Neural progenitor cell (in vitro differentiated cells): ENCODE measurements around the gene GALNT13. TPM values are rescaled to one million over a fixed set of nuclear protein-coding genes. Genes with fewer than 3 reads are reported as not detected.

Experiments
- DNase-seq: peaks from one replicate; pipeline ENCODE4 v3.0.0-alpha.2; 2016; ENCODE audit warnings: low spot score
- H2AFZ ChIP-seq: fragments of 200-600 bp; sonication (generic); replicated peaks from 2 replicates; pipeline ENCODE4 v1.6.1; 2016; ENCODE audit warnings: antibody characterized with exemption
- H3F3A ChIP-seq: fragments of 200-600 bp; sonication (generic); 2 replicates; pipeline ENCODE4 v1.6.1; 2016; ENCODE audit warnings: antibody characterized with exemption, low read depth
- H3K27ac ChIP-seq: fragments of 200-600 bp; sonication (generic); 2 replicates; pipeline ENCODE4 v1.5.1; 2016; ENCODE audit warnings: mild to moderate bottlenecking
- H3K27me3 ChIP-seq: fragments of 200-600 bp; sonication (generic); 2 replicates; pipeline ENCODE4 v1.6.1; 2016; ENCODE audit warnings: mild to moderate bottlenecking, moderate library complexity
- H3K36me3 ChIP-seq: fragments of 200-600 bp; sonication (generic); 2 replicates; pipeline ENCODE4 v1.5.1; 2016
- H3K4me1 ChIP-seq: fragments of 200-600 bp; sonication (generic); 2 replicates; pipeline ENCODE4 v1.6.1; 2016; ENCODE audit warnings: mixed run types
- H3K4me2 ChIP-seq: fragments of 200-600 bp; sonication (generic); 2 replicates; pipeline ENCODE4 v1.6.1; 2016
- H3K4me3 ChIP-seq: fragments of 200-600 bp; sonication (generic); 2 replicates; pipeline ENCODE4 v1.5.1; 2016
- H3K79me2 ChIP-seq: fragments of 200-600 bp; sonication (generic); 2 replicates; pipeline ENCODE4 v1.6.1; 2016; ENCODE audit warnings: low read depth
- H3K9ac ChIP-seq: fragments of 200-600 bp; sonication (generic); 2 replicates; pipeline ENCODE4 v1.6.1; 2016
- H3K9me3 ChIP-seq: fragments of 200-600 bp; sonication (generic); 2 replicates; pipeline ENCODE4 v1.5.1; 2016; ENCODE audit warnings: low read depth
- H4K20me1 ChIP-seq: fragments of 200-600 bp; sonication (generic); 2 replicates; pipeline ENCODE4 v1.6.1; 2016; ENCODE audit warnings: low read depth
- H3K27ac Mint-ChIP-seq: 3 replicates; pipeline ENCODE4 v1.8.0; 2021; ENCODE audit warnings: mixed read lengths
- H3K27me3 Mint-ChIP-seq: 2 replicates; pipeline ENCODE4 v1.8.0; 2022; ENCODE audit warnings: low read depth, mild to moderate bottlenecking, inconsistent platforms, moderate library complexity, mixed read lengths; ENCODE audit not compliant: insufficient read depth
- H3K36me3 Mint-ChIP-seq: 3 replicates; pipeline ENCODE4 v1.8.0; 2021; ENCODE audit warnings: mixed read lengths
- H3K4me1 Mint-ChIP-seq: 3 replicates; pipeline ENCODE4 v1.8.0; 2021; ENCODE audit warnings: mixed read lengths
- H3K4me3 Mint-ChIP-seq: 3 replicates; pipeline ENCODE4 v1.8.0; 2021; ENCODE audit warnings: mild to moderate bottlenecking, moderate library complexity, mixed read lengths
- H3K9me3 Mint-ChIP-seq: 3 replicates; pipeline ENCODE4 v1.8.0; 2020; ENCODE audit warnings: mixed read lengths
- CTCF ChIP-seq: fragments of 200-600 bp; sonication (generic); IDR thresholded peaks from 2 replicates; pipeline ENCODE4 v1.5.1; 2017; ENCODE audit warnings: antibody characterized with exemption, mild to moderate bottlenecking
- EZH2 ChIP-seq: fragments of 200-600 bp; sonication (generic); IDR thresholded peaks from 2 replicates; pipeline ENCODE4 v1.6.1; 2017; ENCODE audit warnings: antibody characterized with exemption, mild to moderate bottlenecking, moderate library complexity
- EZH2phosphoT487 ChIP-seq: fragments of 200-600 bp; sonication (generic); IDR thresholded peaks from 2 replicates; pipeline ENCODE4 v1.6.1; 2017; ENCODE audit warnings: antibody characterized with exemption
- total RNA-seq: library from RNA; depleted of rRNA; stranded (reverse); fragments of >200 nt; gene quantifications from 2 replicates; pipeline ENCODE4 v1.2.3, GENCODE V29; 2015; ENCODE audit warnings: low replicate concordance

The GALNT13 gene
- total RNA-seq, 1 donor from 2014 or later = 5.9 TPM

GRCh38 chr2:154240921-154241379, 369.2 kb downstream of the GALNT13 start:
- Mint-ChIP-seq H3K9me3 (no peaks in the 10 kb centered on the region), H3K4me3 (no peak overlapping the region), H3K4me1 (no peaks in the 10 kb centered on the region), H3K27me3 (no peaks in the 10 kb centered on the region), H3K36me3 (no peaks in the 10 kb centered on the region), H3K27ac (no peak overlapping the region)
- Histone ChIP-seq H3K4me3 (no peak overlapping the region), H2AFZ (no peak overlapping the region), H3K9ac (no peak overlapping the region), H3K27me3 (no peaks in the 10 kb centered on the region), H3K4me2 (no peak overlapping the region), H4K20me1 (no peaks in the 10 kb centered on the region), H3K36me3 (no peaks in the 10 kb centered on the region), H3K4me1 (no peaks in the 10 kb centered on the region), H3K27ac (no peak overlapping the region), H3K79me2 (no peaks in the 10 kb centered on the region), H3K9me3 (no peaks in the 10 kb centered on the region), H3F3A (no peaks in the 10 kb centered on the region)
- DNase-seq = no peak
- TF ChIP-seq EZH2 (no peak), EZH2phosphoT487 (no peak), CTCF (no peak)

- H3F3A ChIP-seq = no peaks in the 10 kb centered on the region
- no peaks in the 10 kb centered on the region for H3K9me3 Mint-ChIP-seq
- no peaks in the 10 kb centered on the region for H4K20me1 ChIP-seq
- no peaks in the 10 kb centered on the region for H3K9me3 ChIP-seq
- DNase-seq = no peak
- no peak overlapping the region for H2AFZ ChIP-seq
- no peaks in the 10 kb centered on the region for H3K4me1 Mint-ChIP-seq
- no peaks in the 10 kb centered on the region for H3K27me3 ChIP-seq
- H3K27me3 Mint-ChIP-seq = no peaks in the 10 kb centered on the region
- no peak overlapping the region for H3K27ac ChIP-seq
- no peak overlapping the region for H3K4me3 Mint-ChIP-seq
- no peak overlapping the region for H3K9ac ChIP-seq
- TF ChIP-seq EZH2 = no peak
- TF ChIP-seq CTCF = no peak
- no peak for TF ChIP-seq EZH2phosphoT487
- no peaks in the 10 kb centered on the region for H3K36me3 ChIP-seq
- H3K79me2 ChIP-seq = no peaks in the 10 kb centered on the region
- no peak overlapping the region for H3K4me2 ChIP-seq
- H3K36me3 Mint-ChIP-seq = no peaks in the 10 kb centered on the region
- H3K4me1 ChIP-seq = no peaks in the 10 kb centered on the region
- no peak overlapping the region for H3K4me3 ChIP-seq
- H3K27ac Mint-ChIP-seq = no peak overlapping the region
Measured at GRCh38 chr2:154242687-154243086, 371.0 kb downstream of the GALNT13 start.

- no peaks in the 10 kb centered on the region for H3K36me3 ChIP-seq
Measured at GRCh38 chr2:154243685-154244084, 372.0 kb downstream of the GALNT13 start.

More at GRCh38 chr2:154243685-154244084, 372.0 kb downstream of the GALNT13 start:
- Mint-ChIP-seq H3K4me1 (no peaks in the 10 kb centered on the region), H3K4me3 (no peak overlapping the region), H3K27me3 (no peaks in the 10 kb centered on the region), H3K36me3 (no peaks in the 10 kb centered on the region), H3K9me3 (no peaks in the 10 kb centered on the region), H3K27ac (no peak overlapping the region)
- no peaks in the 10 kb centered on the region for H3K27me3 ChIP-seq
- H3K79me2 ChIP-seq = no peaks in the 10 kb centered on the region
- TF ChIP-seq CTCF (no peak), EZH2phosphoT487 (no peak), EZH2 (no peak)
- no peak overlapping the region for H3K4me3 ChIP-seq
- no peak overlapping the region for H2AFZ ChIP-seq
- H3F3A ChIP-seq = no peaks in the 10 kb centered on the region
- H4K20me1 ChIP-seq = no peaks in the 10 kb centered on the region
- no peak overlapping the region for H3K4me2 ChIP-seq
- H3K4me1 ChIP-seq = no peaks in the 10 kb centered on the region
- no peak overlapping the region for H3K9ac ChIP-seq
- DNase-seq = no peak
- no peak overlapping the region for H3K27ac ChIP-seq
- no peaks in the 10 kb centered on the region for H3K9me3 ChIP-seq
